ENCODE measurements around the gene TFAP2D. TPM values are rescaled to one million over a fixed set of nuclear protein-coding genes. Genes with fewer than 3 reads are reported as not detected.

TFAP2D gene
- total RNA-seq, 2 experiments from 2014 or later: not detected

- H3K9me3 Mint-ChIP-seq: peaks cover 4% of the 10 kb centered on the region
- POLR2A ChIA-PET: no interaction called here
These were observed 1.6 kb upstream of the TFAP2D start for GRCh38 chr6:50711686-50712085.

GRCh38 chr6:50712291-50712690, 1.0 kb upstream of the TFAP2D start:
- no peak overlapping the region for H3K27ac Mint-ChIP-seq
- no peak overlapping the region for H3K4me3 Mint-ChIP-seq
- peaks cover 67% of the 10 kb centered on the region for H3K27me3 Mint-ChIP-seq
- ChIA-PET POLR2A (no interaction called here), CTCF (interaction anchor here (0.7 kb wide), 1 partner anchor 103 kb away, joined by 4 read pairs; no protein-coding TSS in a partner anchor)
- no peaks in the 10 kb centered on the region for H3K4me1 Mint-ChIP-seq
- H3K36me3 Mint-ChIP-seq (ENCODE audit: low read depth): peaks cover 9% of the 10 kb centered on the region
- no peak for DNase-seq
- H3K9me3 Mint-ChIP-seq: peaks cover 4% of the 10 kb centered on the region

More at GRCh38 chr6:50711686-50712085, 1.6 kb upstream of the TFAP2D start:
- CTCF ChIA-PET: no interaction called here
- peaks cover 66% of the 10 kb centered on the region for H3K27me3 Mint-ChIP-seq
- H3K27ac Mint-ChIP-seq: no peak overlapping the region
- DNase-seq: no peak
- no peak overlapping the region for H3K4me3 Mint-ChIP-seq
- H3K36me3 Mint-ChIP-seq (ENCODE audit: low read depth): peaks cover 9% of the 10 kb centered on the region
- H3K4me1 Mint-ChIP-seq: no peaks in the 10 kb centered on the region

- Mint-ChIP-seq H3K9me3 (peaks cover 4% of the 10 kb centered on the region), H3K27ac (no peak overlapping the region), H3K36me3 (ENCODE audit: low read depth) (peaks cover 9% of the 10 kb centered on the region), H3K27me3 (peaks cover 59% of the 10 kb centered on the region), H3K4me3 (no peak overlapping the region), H3K4me1 (no peaks in the 10 kb centered on the region)
- DNase-seq: no peak
- CTCF ChIA-PET: no interaction called here
- POLR2A ChIA-PET: no interaction called here
These were observed 706 bp downstream of the TFAP2D start for GRCh38 chr6:50713977-50714486.

- POLR2A ChIA-PET: no interaction called here
- CTCF ChIA-PET: no interaction called here
- DNase-seq: no peak
- Mint-ChIP-seq H3K27me3 (peaks cover 55% of the 10 kb centered on the region), H3K9me3 (peaks cover 4% of the 10 kb centered on the region), H3K36me3 (ENCODE audit: low read depth) (peaks cover 9% of the 10 kb centered on the region), H3K27ac (no peak overlapping the region), H3K4me1 (no peaks in the 10 kb centered on the region), H3K4me3 (no peak overlapping the region)
These were observed 1.4 kb downstream of the TFAP2D start for GRCh38 chr6:50714487-50715379.

DNA sequence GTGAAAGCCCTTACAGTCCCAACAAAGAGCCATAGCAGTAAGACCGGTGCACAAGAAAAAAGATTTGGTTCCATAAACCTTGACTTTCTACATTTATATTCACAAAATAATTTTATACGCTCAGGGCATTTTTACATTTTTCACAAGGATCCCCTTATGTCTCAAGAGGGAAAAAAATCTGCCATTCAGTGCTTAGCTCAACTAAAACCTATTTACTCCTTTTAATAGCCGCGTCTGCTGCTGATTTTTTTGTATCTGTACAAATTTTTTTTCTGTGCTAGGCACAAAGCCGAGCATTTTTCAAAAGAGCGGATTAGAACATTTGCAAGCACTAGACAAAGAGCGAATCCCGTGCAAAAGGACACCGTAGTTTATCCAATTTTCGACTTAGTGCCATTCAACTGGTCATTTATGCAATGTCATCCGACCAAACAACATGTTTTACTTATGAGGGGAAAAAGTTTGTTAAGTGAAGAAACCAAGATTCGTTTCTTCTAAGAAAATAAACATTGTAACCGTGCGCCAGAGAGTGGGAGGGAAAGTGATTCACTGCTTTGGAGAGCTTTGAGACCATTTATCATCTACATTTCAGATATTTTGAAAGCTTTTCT, 3.7 kb downstream of the TFAP2D start:
- peaks cover 4% of the 10 kb centered on the region for H3K9me3 Mint-ChIP-seq
- DNase-seq: no peak
- no peaks in the 10 kb centered on the region for H3K4me1 Mint-ChIP-seq
- POLR2A ChIA-PET: no interaction called here
- H3K27ac Mint-ChIP-seq: no peak overlapping the region
- peaks cover 9% of the 10 kb centered on the region for H3K36me3 Mint-ChIP-seq (ENCODE audit: low read depth)
- no peak overlapping the region for H3K4me3 Mint-ChIP-seq
- CTCF ChIA-PET: no interaction called here
- peaks cover 55% of the 10 kb centered on the region for H3K27me3 Mint-ChIP-seq

- Mint-ChIP-seq H3K36me3 (ENCODE audit: low read depth) (peaks cover 9% of the 10 kb centered on the region), H3K27me3 (peaks cover 59% of the 10 kb centered on the region), H3K4me1 (no peaks in the 10 kb centered on the region), H3K9me3 (peaks cover 4% of the 10 kb centered on the region), H3K27ac (no peak overlapping the region), H3K4me3 (no peak overlapping the region)
- POLR2A ChIA-PET: no interaction called here
- CTCF ChIA-PET: no interaction called here
- DNase-seq: no peak
These were observed 4.6 kb downstream of the TFAP2D start for GRCh38 chr6:50717734-50718457.

DNA sequence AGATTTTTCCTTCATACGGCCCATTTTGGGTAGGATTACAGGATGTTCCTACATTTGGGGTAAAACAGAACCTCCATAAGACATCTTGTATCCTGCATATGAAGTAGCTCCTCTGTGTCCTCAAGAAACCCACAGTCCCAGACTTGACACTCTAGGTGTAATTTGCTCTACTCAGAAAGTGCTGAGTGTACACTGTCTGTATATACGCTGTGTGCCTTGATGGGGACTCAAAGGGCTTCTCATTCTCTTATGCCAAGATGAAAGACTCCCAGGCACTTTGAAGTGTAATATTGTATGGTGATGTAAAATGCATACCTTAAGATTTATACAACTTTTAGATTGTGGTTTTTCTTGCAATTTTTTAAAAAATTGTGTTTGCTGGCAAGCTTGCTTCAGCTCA, 5.2 kb downstream of the TFAP2D start:
- Mint-ChIP-seq H3K4me3 (no peak overlapping the region), H3K9me3 (peaks cover 4% of the 10 kb centered on the region), H3K27ac (no peak overlapping the region), H3K27me3 (peaks cover 57% of the 10 kb centered on the region), H3K36me3 (ENCODE audit: low read depth) (peaks cover 9% of the 10 kb centered on the region), H3K4me1 (peaks cover under 1% of the 10 kb centered on the region)
- ChIA-PET POLR2A (no interaction called here), CTCF (interaction anchor here (0.9 kb wide), 1 partner anchor 126 kb away, joined by 3 read pairs; no protein-coding TSS in a partner anchor)
- DNase-seq: no peak

GRCh38 chr6:50720623-50721022, 7.3 kb downstream of the TFAP2D start:
- peaks cover 3% of the 10 kb centered on the region for H3K9me3 Mint-ChIP-seq
- CTCF ChIA-PET: no interaction called here
- POLR2A ChIA-PET: no interaction called here
- H3K4me1 Mint-ChIP-seq: peaks cover 13% of the 10 kb centered on the region
- peaks cover 55% of the 10 kb centered on the region for H3K27me3 Mint-ChIP-seq
- no peak overlapping the region for H3K4me3 Mint-ChIP-seq
- no peak overlapping the region for H3K27ac Mint-ChIP-seq
- H3K36me3 Mint-ChIP-seq (ENCODE audit: low read depth): no peaks in the 10 kb centered on the region
- no peak for DNase-seq

- Mint-ChIP-seq H3K27me3 (peaks cover 45% of the 10 kb centered on the region), H3K36me3 (ENCODE audit: low read depth) (no peaks in the 10 kb centered on the region)
- DNase-seq: no peak
These were observed 8.7 kb downstream of the TFAP2D start for GRCh38 chr6:50721978-50722377.

GRCh38 chr6:50722829-50723554, 9.7 kb downstream of the TFAP2D start:
- ChIA-PET POLR2A (no interaction called here), CTCF (no interaction called here)
- Mint-ChIP-seq H3K4me1 (peaks cover 13% of the 10 kb centered on the region), H3K27me3 (peaks cover 40% of the 10 kb centered on the region), H3K36me3 (ENCODE audit: low read depth) (no peaks in the 10 kb centered on the region), H3K4me3 (no peak overlapping the region), H3K9me3 (peaks cover 3% of the 10 kb centered on the region), H3K27ac (no peak overlapping the region)
- DNase-seq: no peak

More at GRCh38 chr6:50721978-50722377, 8.7 kb downstream of the TFAP2D start:
- H3K4me3 Mint-ChIP-seq: no peak overlapping the region
- H3K27ac Mint-ChIP-seq: no peak overlapping the region
- ChIA-PET CTCF (no interaction called here), POLR2A (no interaction called here)
- H3K9me3 Mint-ChIP-seq: peaks cover 3% of the 10 kb centered on the region
- H3K4me1 Mint-ChIP-seq: peaks cover 13% of the 10 kb centered on the region

DNA sequence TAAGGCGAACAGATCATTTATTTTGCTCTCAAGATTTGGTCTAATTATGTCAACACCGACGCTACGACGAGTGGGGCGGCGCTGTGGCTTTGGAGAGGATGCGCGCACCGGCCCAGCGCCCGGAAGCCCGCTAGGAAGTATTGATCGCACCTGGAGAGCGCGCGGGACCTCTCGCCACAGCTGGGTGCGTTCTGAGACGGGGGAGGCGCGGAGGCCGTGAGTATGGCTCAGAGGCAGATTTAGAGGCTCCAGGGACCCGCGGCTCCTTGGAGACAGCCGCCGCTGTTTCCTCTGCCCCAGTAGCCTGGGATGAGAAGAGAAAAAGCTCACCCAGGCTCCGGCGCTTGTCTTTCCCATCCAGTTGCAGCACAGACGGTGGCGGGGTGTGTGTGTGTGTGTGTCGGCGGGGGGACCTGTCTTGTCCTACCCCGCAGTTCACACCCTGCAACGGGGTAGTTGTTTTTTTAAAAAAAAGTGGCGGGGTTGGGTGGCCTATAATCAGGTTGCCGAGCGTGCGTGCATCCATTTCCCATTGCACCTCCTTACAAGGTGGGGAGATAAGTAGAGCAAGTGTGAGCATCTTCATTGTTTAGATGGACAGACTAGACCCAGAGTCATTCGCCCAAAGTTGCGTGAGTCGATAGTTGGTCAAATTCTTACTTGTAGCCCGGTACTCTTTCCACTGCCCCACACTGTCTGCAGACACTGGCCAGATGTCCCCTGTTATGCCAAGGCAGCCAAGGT, 11.2 kb downstream of the TFAP2D start:
- Mint-ChIP-seq H3K4me3 (peak overlapping the region; percentile 38), H3K4me1 (peaks cover 13% of the 10 kb centered on the region), H3K9me3 (peaks cover 3% of the 10 kb centered on the region), H3K36me3 (ENCODE audit: low read depth) (no peaks in the 10 kb centered on the region), H3K27ac (no peak overlapping the region), H3K27me3 (peaks cover 38% of the 10 kb centered on the region)
- POLR2A ChIA-PET: no interaction called here
- CTCF ChIA-PET: no interaction called here
- peak; percentile 19 for DNase-seq

DNA sequence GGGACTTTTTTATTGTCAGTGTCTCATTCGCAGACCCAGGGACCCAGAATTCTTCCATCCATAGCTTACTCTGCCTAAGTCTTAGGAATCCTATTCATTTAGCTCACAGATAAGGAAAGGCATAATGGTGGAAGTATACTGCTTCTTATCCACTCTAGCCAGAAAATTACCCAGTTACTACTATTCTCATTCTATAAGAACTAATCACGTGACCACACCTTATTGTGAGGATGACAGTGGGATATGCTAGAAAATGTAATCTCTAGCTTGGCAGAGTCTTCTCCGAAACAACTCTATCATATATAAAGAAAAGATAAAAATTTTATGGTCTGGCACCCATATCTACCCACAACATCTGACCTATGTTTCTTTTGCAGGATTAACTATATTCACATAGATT, 21.2 kb downstream of the TFAP2D start:
- no peak for DNase-seq
- Mint-ChIP-seq H3K36me3 (ENCODE audit: low read depth) (no peaks in the 10 kb centered on the region), H3K4me1 (no peaks in the 10 kb centered on the region), H3K9me3 (no peaks in the 10 kb centered on the region), H3K27me3 (no peaks in the 10 kb centered on the region), H3K4me3 (no peak overlapping the region), H3K27ac (no peak overlapping the region)
- CTCF ChIA-PET: no interaction called here
- POLR2A ChIA-PET: no interaction called here

Measured in activated CD4-positive, alpha-beta memory T cell treated with anti-CD3 and anti-CD28 coated beads, Interleukin-2, amount 10 ng/mL, durations not matched to agents 7 days and 5 days (primary cell).